ENCODE data around the gene ARX.

- TF ChIP-seq CTCF (IDR thresholded peaks at IDR 0.05; ENCODE audit: low read length) (no peak), EZH2 (optimal IDR thresholded peaks at IDR 0.05; ENCODE audit: low read depth, low read length) (no peak), EZH2phosphoT487 (IDR thresholded peaks at IDR 0.05; ENCODE audit: low read length) (no peak)
Measured at GRCh38 chrX:25007059-25008053, 8.4 kb downstream of the ARX start.
